Kidney (tissue), 14 donors: ENCODE results near the gene RLN2. TPM values are rescaled to one million over a fixed set of nuclear protein-coding genes. Genes with fewer than 3 reads are reported as not detected.
"Not testable (repeated sequence)": the region's sequence is repeated elsewhere in the genome, so short reads cannot be mapped to it uniquely, and the experiment has no call there.

Experiments
- DNase-seq, 5 donors: peaks; one replicate each; pipeline ENCODE4 v3.0.0-alpha.2; 2013 to 2020
- FAIRE-seq: peaks from 2 replicates; lab custom pipeline; 2012; peaks lifted over from hg19 to GRCh38; lab: Jason Lieb, UNC
- H3K27ac ChIP-seq, 2 donors: one replicate each; pipeline ENCODE4 v1.7.0; 2013; ENCODE audit warnings: low read depth in 2 of 2, low read length in 2 of 2, inconsistent platforms in 1 of 2
- H3K27me3 ChIP-seq: one replicate; pipeline ENCODE4 v1.7.1; 2013; ENCODE audit warnings: low read length, inconsistent platforms; ENCODE audit not compliant: control insufficient read depth, insufficient read depth
- H3K36me3 ChIP-seq, 3 donors: one replicate each; pipeline versions ENCODE4 v1.7.0 to v1.7.1; 2013; ENCODE audit warnings: low read length in 3 of 3, control low read depth in 1 of 3, inconsistent platforms in 1 of 3; ENCODE audit not compliant: insufficient read depth in 3 of 3, control insufficient read depth in 2 of 3
- H3K4me1 ChIP-seq, 3 donors: one replicate each; pipeline versions ENCODE4 v1.7.0 to v1.7.1; 2013; ENCODE audit warnings: low read length in 3 of 3, inconsistent platforms in 1 of 3, low read depth in 1 of 3; ENCODE audit not compliant: control insufficient read depth in 2 of 3, insufficient read depth in 2 of 3
- H3K4me3 ChIP-seq, 3 donors: one replicate each; pipeline versions ENCODE4 v1.7.0 to v1.8.1; 2013; ENCODE audit warnings: low read length in 3 of 3, control low read depth in 1 of 3, inconsistent platforms in 1 of 3
- H3K9ac ChIP-seq, 3 donors: one replicate each; pipeline versions ENCODE4 v1.7.0 to v1.7.1; 2013; ENCODE audit warnings: low read length in 3 of 3, control low read depth in 1 of 3, inconsistent platforms in 1 of 3
- H3K9me3 ChIP-seq, 3 donors: one replicate each; pipeline versions ENCODE4 v1.7.0 to v1.7.1; 2013; ENCODE audit warnings: low read length in 3 of 3, control low read depth in 1 of 3, inconsistent platforms in 1 of 3; ENCODE audit not compliant: control insufficient read depth in 2 of 3, insufficient read depth in 1 of 3
- intact Hi-C: fragments of 100-400 bp; cut with DNase I; formaldehyde crosslinking; loops from one replicate; pipeline ENCODE4 v1.11.1; 2022
- polyA plus RNA-seq: library from polyadenylated mRNA; stranded (reverse); fragments of 350-450 nt; fragmentation: Illumina TruSeq; extraction: RNeasy Lipid Tissue Mini Kit (QIAGEN cat#74804); gene quantifications from one replicate; pipeline ENCODE4 v1.2.3, GENCODE V29; 2014; ENCODE audit warnings: low read depth, low replicate concordance; ENCODE audit not compliant: insufficient read depth
- total RNA-seq: library from RNA; stranded (reverse); fragmentation: NEBNext Ultra II Directional; extraction: Animal tissue kit (Norgen Biotek cat#: 25700); gene quantifications from one replicate; pipeline ENCODE4 v1.2.1, GENCODE V29; 2021
- TF ChIP-seq, protein P1 (sequence below): IDR thresholded peaks from 3 replicates; pipeline ENCODE4 v1.5.1; 2012; ENCODE audit warnings: mild to moderate bottlenecking, moderate library complexity, borderline replicate concordance; ENCODE audit not compliant: insufficient read depth; ENCODE audit errors: extremely low read depth
- donor health status: control.
- donor health status: control.
- donor health status: control.
- donor health status: control.
- donor health status: control.
- donor health status: DM: yes; HTN: yes; CAD: no.
- donor health status: Normal renal cell carcinoma (clear cell type).

RLN2 gene
- total and polyA plus RNA-seq, 2 donors from 2014 or later = 1.1 to 3.5 TPM

DNA sequence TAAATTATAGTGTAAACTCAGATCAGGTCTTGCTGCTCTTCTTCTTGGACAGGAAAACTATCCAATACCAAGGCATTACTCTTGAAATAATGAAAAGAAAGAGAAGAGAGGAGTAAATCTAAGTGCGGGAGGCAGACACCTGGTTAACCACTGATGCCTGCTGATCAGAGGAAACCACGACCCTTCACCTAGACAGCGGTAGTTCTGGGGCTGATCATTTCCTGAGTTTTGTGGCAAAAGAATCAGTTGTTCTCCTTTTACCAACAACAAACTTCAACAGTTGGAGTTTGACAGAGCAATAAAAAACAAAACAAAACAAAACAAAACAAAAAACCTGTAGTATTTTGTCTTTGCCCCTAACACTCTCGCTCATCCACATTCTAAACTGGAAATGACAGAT is 32.2 kb upstream of the RLN2 start:
- FAIRE-seq = no peak

GRCh38 chr9:5331276-5331675 is 26.8 kb upstream of the RLN2 start:
- H3K4me1 ChIP-seq, FAIRE-seq, DNase-seq, H3K9ac ChIP-seq, intact Hi-C loops, H3K36me3 ChIP-seq, H3K27ac ChIP-seq, H3K9me3 ChIP-seq, H3K27me3 ChIP-seq, H3K4me3 ChIP-seq: not testable (repeated sequence)

More for the DNA sequence above, 32.2 kb upstream of the RLN2 start:
- Histone ChIP-seq H3K27ac (no peak overlapping the region), H3K4me1 (no peaks in the 10 kb centered on the region), H3K9me3 (no peaks in the 10 kb centered on the region), H3K36me3 (no peaks in the 10 kb centered on the region), H3K4me3 (no peak overlapping the region), H3K9ac (no peak overlapping the region), H3K27me3 (no peaks in the 10 kb centered on the region)
- intact Hi-C loops = no loop called here
- TF ChIP-seq, protein P1, sequence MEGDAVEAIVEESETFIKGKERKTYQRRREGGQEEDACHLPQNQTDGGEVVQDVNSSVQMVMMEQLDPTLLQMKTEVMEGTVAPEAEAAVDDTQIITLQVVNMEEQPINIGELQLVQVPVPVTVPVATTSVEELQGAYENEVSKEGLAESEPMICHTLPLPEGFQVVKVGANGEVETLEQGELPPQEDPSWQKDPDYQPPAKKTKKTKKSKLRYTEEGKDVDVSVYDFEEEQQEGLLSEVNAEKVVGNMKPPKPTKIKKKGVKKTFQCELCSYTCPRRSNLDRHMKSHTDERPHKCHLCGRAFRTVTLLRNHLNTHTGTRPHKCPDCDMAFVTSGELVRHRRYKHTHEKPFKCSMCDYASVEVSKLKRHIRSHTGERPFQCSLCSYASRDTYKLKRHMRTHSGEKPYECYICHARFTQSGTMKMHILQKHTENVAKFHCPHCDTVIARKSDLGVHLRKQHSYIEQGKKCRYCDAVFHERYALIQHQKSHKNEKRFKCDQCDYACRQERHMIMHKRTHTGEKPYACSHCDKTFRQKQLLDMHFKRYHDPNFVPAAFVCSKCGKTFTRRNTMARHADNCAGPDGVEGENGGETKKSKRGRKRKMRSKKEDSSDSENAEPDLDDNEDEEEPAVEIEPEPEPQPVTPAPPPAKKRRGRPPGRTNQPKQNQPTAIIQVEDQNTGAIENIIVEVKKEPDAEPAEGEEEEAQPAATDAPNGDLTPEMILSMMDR = no peak
- no peak for DNase-seq

DNA sequence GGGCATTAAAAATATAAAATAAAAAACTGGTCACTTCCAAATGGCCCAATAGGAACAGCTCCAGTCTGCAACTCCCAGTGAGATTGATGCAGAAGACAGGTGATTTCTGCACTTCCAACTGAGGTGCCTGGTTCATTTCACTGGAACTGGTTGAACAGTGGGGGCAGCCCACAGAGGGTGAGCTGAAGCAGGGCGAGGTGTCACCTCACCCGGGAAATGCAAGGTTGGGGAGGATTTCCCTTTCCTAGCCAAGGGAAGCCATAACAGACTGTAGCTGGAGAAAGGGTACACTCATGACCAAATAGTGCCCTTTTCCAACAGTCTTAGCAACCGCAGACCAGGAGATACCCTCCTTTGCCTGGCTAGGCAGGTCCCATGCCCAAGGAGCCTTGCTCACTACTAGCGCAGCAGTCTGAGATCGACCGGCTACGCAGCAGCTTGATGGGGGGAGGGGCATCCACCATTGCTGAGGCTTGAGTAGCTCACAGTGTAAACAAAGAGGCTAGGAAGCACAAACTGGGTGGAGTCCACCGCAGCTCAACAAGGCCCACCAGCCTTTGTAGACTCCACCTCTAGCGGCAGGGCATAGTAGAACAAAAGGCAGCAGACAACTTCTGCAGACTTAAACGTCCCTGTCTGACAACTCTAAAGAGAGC is 22.5 kb upstream of the RLN2 start:
- TF ChIP-seq, protein P1 = no peak
- Histone ChIP-seq H3K9ac (no peak overlapping the region), H3K27me3 (no peaks in the 10 kb centered on the region), H3K36me3 (no peaks in the 10 kb centered on the region), H3K27ac (no peak overlapping the region), H3K9me3 (no peaks in the 10 kb centered on the region), H3K4me1 (no peaks in the 10 kb centered on the region), H3K4me3 (no peak overlapping the region)
- FAIRE-seq (no peak), DNase-seq (peak in 1 of 5 donors; percentile 31)
- intact Hi-C loops = no loop called here

DNA sequence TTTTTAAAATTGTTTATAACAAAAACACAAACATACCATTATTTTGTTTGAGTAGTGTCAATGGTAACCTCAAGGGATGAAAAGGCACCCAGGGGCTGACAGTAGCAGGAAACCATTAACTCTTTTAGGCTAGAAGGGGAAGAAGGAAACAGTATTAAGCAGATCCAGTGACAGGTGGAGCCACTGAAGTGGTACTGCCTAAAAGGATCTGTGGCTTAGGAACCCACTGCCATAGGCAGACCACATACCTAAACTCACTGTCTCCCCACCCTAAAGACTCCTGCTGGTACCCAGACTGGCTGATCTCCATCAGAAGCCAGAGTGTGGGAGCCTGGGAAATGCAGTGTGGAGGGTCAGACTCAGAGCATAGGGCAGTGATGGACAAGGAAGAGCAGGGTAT is 21.7 kb upstream of the RLN2 start:
- H3K36me3 ChIP-seq = no peaks in the 10 kb centered on the region
- no peak overlapping the region for H3K27ac ChIP-seq
- FAIRE-seq (no peak), DNase-seq (no peak)
- H3K4me3 ChIP-seq = no peak overlapping the region
- H3K4me1 ChIP-seq = no peaks in the 10 kb centered on the region
- H3K27me3 ChIP-seq = no peaks in the 10 kb centered on the region
- H3K9me3 ChIP-seq = no peaks in the 10 kb centered on the region
- TF ChIP-seq, protein P1 = no peak
- H3K9ac ChIP-seq = no peak overlapping the region
- intact Hi-C loops = no loop called here

DNA sequence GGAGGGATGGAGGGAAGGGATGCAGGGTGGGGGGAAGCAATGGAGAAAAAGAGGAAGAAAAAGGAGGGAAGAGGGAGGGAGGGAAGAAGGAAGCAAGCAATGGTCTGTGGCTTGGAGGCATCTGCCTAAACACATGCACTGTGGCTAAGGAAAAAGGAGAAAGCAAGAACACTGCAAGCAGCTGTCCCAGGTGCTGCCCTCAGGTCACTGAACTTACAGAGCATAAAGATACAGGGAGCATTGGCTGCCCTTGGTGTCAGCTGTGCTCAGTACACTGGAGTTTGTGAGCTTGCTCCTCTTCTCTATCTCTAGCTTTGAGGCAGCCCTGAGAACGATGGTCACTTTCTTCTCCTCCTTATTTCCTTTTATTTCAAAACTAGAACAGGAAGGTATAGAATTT is 17.1 kb upstream of the RLN2 start:
- H3K9ac ChIP-seq, H3K4me1 ChIP-seq, H3K9me3 ChIP-seq, H3K4me3 ChIP-seq, H3K27me3 ChIP-seq, H3K27ac ChIP-seq, intact Hi-C loops, FAIRE-seq, DNase-seq, H3K36me3 ChIP-seq: not testable (repeated sequence)
